ENCODE measurements around the gene TP63.

- no peak for TF ChIP-seq EZH2 (IDR thresholded peaks at IDR 0.05; ENCODE audit: insufficient read depth, low read length)
- no peak for TF ChIP-seq CTCF (IDR thresholded peaks at IDR 0.05; ENCODE audit: insufficient read depth, low read depth, low read length)
Measured at GRCh38 chr3:189737071-189737470, 105.9 kb downstream of the TP63 start.

All from astrocyte (in vitro differentiated cells and primary cell).